ENCODE measurements around the gene ATP6V0A4.

ATP6V0A4 gene

DNA sequence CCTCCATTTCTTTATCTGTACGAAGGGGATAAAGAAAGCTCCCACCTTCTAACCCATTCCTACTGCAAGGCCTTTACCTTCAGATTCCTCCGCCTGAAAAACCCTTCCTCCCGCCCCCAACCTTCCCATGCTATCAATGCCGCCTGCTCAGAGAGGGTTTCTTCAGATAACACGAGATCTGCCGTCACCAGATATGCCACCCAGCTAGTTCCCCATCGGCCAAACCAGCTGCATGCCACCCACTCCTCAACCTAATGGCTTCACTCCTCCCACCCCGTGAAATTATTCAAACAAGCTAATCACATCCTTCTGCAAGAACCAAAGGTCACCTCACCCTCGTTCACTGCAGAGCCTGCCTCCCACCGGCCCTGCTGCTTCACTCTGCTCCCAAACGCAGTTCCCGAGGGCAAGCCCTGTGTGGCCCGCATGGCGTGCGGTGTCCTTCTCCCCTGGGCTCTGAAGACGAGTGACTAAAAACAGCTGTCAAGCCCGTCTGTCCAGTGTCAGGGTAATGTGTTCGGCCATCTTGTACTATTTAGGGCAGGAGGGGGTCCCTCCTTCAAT is 47.0 kb downstream of the ATP6V0A4 start:
- no peak for TF ChIP-seq ZFX (IDR thresholded peaks at IDR 0.05; ENCODE audit: borderline replicate concordance)
- TF ChIP-seq, protein P1, sequence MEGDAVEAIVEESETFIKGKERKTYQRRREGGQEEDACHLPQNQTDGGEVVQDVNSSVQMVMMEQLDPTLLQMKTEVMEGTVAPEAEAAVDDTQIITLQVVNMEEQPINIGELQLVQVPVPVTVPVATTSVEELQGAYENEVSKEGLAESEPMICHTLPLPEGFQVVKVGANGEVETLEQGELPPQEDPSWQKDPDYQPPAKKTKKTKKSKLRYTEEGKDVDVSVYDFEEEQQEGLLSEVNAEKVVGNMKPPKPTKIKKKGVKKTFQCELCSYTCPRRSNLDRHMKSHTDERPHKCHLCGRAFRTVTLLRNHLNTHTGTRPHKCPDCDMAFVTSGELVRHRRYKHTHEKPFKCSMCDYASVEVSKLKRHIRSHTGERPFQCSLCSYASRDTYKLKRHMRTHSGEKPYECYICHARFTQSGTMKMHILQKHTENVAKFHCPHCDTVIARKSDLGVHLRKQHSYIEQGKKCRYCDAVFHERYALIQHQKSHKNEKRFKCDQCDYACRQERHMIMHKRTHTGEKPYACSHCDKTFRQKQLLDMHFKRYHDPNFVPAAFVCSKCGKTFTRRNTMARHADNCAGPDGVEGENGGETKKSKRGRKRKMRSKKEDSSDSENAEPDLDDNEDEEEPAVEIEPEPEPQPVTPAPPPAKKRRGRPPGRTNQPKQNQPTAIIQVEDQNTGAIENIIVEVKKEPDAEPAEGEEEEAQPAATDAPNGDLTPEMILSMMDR (IDR thresholded peaks at IDR 0.05), result no peak
- H3K27ac ChIP-seq, result no peak overlapping the region

DNA sequence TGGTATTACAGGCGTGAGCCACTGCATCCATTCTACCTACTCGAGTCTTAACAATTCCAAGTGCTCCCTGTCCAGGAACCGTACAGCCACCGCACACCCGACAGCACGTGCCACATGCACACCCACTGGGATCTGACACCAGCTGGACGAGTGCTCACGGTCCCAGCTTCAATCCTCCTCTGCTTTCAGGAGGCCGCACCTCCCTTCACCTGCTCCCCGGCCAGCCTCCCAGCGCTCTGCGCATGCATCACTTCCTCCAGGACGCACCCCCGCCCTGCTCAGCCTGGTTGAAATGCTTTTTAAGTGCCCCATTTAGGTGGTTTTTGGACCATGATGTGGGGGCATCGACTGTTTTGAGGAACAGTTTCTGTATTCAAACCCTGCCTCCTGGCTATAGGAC is 47.5 kb downstream of the ATP6V0A4 start:
- TF ChIP-seq, protein P1 (IDR thresholded peaks at IDR 0.05), result no peak
- no peak for TF ChIP-seq ZFX (IDR thresholded peaks at IDR 0.05; ENCODE audit: borderline replicate concordance)
- no peak overlapping the region for H3K27ac ChIP-seq

DNA sequence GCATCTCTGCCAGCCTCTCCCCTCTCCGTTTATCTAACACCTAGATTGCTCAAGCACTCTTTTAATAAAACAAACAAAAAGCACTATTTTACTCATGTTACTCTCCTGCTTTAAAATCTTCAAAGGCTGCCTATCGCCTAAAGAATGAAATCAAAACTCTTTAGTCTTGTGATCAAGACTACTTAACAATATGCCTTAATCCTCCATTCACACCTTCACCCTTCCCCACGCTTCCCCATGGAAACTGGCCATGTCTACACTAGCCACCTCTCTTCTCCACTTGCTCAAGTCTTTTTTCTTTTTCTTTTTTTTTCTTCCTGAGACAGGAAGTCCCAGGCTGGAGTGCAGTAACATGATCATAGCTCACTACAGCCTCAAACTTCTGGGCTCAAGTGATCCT is 48.0 kb downstream of the ATP6V0A4 start:
- no peak for TF ChIP-seq ZFX (IDR thresholded peaks at IDR 0.05; ENCODE audit: borderline replicate concordance)
- TF ChIP-seq, protein P1 (IDR thresholded peaks at IDR 0.05), result no peak

DNA sequence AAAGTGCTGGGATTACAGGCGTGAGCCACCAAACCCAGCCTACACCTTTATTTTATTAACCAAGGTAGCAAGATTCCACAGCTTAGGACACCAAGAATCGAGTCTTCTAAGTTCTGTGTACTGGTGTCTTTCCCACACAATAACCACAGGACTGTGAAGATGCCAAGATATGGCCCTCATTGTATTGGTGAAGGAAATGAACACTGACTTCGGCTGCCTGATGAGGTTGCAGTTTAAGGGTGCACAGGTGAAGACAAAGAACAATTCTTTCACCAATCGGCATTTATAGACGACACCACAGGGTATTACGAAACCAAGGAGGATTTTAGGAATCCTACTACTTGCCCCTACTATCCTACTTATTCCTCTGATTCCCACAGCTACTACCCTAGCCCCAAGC is 49.3 kb downstream of the ATP6V0A4 start:
- TF ChIP-seq, protein P1 (IDR thresholded peaks at IDR 0.05), result no peak
- TF ChIP-seq ZFX (IDR thresholded peaks at IDR 0.05; ENCODE audit: borderline replicate concordance), result no peak
- no peak overlapping the region for H3K27ac ChIP-seq

More for the DNA sequence above, 48.0 kb downstream of the ATP6V0A4 start:
- no peak overlapping the region for H3K27ac ChIP-seq

DNA sequence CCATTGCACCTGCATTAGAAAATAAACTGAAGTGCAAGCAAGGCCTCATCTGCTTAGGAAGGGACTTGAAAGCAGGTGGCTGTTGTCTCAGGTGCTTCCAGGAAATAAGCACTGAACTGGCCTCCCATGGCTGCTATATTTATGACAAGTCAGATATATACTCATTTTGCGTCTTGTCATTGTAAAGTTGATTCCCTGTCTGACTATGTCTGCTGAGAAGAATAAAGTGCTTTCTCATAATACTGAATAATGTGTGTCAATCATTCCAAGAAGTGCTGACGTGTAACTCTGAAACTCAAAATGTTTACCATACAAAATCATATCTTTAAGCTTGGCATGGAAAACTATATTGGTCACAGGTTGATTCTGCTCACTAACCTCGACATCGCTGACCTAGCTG is 51.9 kb downstream of the ATP6V0A4 start:
- H3K27ac ChIP-seq, result no peak overlapping the region
- no peak for TF ChIP-seq ZFX (IDR thresholded peaks at IDR 0.05; ENCODE audit: borderline replicate concordance)
- TF ChIP-seq, protein P1 (IDR thresholded peaks at IDR 0.05), result no peak

DNA sequence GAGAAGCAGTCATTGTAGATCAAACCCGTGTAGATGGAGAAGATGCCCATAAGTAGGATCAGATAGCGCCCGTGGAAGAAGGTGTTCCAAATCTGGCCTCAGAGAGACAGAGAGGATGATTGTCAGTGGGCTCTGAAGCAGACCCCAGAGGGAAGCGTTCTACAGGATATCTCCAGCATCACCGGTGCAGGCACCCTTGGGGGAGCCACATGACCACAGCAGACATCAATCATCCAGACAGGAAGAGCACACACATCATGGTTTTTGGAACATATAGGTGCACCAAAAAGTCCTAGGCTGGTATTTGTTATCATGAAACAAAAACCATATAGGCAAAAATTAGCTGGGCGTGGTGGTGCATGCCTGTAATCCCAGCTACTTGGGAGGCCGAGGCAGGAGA is 52.8 kb downstream of the ATP6V0A4 start:
- H3K27ac ChIP-seq, result no peak overlapping the region
- no peak for TF ChIP-seq ZFX (IDR thresholded peaks at IDR 0.05; ENCODE audit: borderline replicate concordance)
- TF ChIP-seq, protein P1 (IDR thresholded peaks at IDR 0.05), result no peak

DNA sequence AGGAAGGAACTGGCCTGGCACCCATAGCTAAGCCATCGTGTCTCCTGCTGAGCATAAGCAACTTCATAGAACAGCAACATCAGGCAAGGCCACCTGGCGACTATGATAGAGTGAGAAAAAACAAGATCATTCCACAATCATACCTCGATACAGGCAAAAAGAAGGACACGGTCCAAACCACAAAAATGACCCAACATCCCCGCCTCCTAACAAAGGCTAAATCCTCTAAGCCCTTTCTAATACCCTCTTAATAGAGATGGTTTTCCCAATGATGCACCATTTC is 56.6 kb downstream of the ATP6V0A4 start:
- H3K27ac ChIP-seq, result no peak overlapping the region
- TF ChIP-seq, protein P1 (IDR thresholded peaks at IDR 0.05), result no peak
- TF ChIP-seq ZFX (IDR thresholded peaks at IDR 0.05; ENCODE audit: borderline replicate concordance), result no peak

Data from 22Rv1 (cell line).